GM11168 (cell line): ENCODE data around the gene CTNNA2.

ENCODE experiments used
- in situ Hi-C: fragments of 300-500 bp; cut with MboI; formaldehyde crosslinking; loops from one replicate; pipeline ENCODE4 v1.12.0; 2022; ENCODE audit warnings: low sequenced_read_pairs; ENCODE audit not compliant: unreplicated experiment

CTNNA2 gene

GRCh38 chr2:80329491-80329890 is 816.6 kb downstream of the CTNNA2 start:
- in situ Hi-C loops, result loop anchor here (10.0 kb wide), 1 partner anchor 195 kb away; no protein-coding TSS in a partner anchor

- in situ Hi-C loops, result no loop called here
Observed at GRCh38 chr2:80330527-80331450, 817.9 kb downstream of the CTNNA2 start.

GRCh38 chr2:80333886-80334285 is 821.0 kb downstream of the CTNNA2 start:
- in situ Hi-C loops, result no loop called here

- in situ Hi-C loops, result no loop called here
Observed at GRCh38 chr2:80335411-80335810, 822.6 kb downstream of the CTNNA2 start.

- in situ Hi-C loops, result no loop called here
Observed at GRCh38 chr2:80338794-80339193, 825.9 kb downstream of the CTNNA2 start.

GRCh38 chr2:80340022-80340421 is 827.2 kb downstream of the CTNNA2 start:
- in situ Hi-C loops, result no loop called here

GRCh38 chr2:80348078-80348477 is 835.2 kb downstream of the CTNNA2 start:
- in situ Hi-C loops, result no loop called here

- in situ Hi-C loops, result no loop called here
Observed at GRCh38 chr2:80348953-80349352, 836.1 kb downstream of the CTNNA2 start.

GRCh38 chr2:80351231-80351630 is 838.4 kb downstream of the CTNNA2 start:
- in situ Hi-C loops, result no loop called here

- in situ Hi-C loops, result no loop called here
Observed at GRCh38 chr2:80354858-80355257, 842.0 kb downstream of the CTNNA2 start.

GRCh38 chr2:80361904-80362303 is 849.1 kb downstream of the CTNNA2 start:
- in situ Hi-C loops, result no loop called here

GRCh38 chr2:80363330-80363729 is 850.5 kb downstream of the CTNNA2 start:
- in situ Hi-C loops, result no loop called here

GRCh38 chr2:80363791-80364349 is 851.0 kb downstream of the CTNNA2 start:
- in situ Hi-C loops, result no loop called here

- in situ Hi-C loops, result no loop called here
Observed at GRCh38 chr2:80364524-80365212, 851.8 kb downstream of the CTNNA2 start.

- in situ Hi-C loops, result no loop called here
Observed at GRCh38 chr2:80365762-80366161, 852.9 kb downstream of the CTNNA2 start.

- in situ Hi-C loops, result no loop called here
Observed at GRCh38 chr2:80370375-80371009, 857.6 kb downstream of the CTNNA2 start.

GRCh38 chr2:80374105-80374504 is 861.3 kb downstream of the CTNNA2 start:
- in situ Hi-C loops, result no loop called here

GRCh38 chr2:80377071-80377470 is 864.2 kb downstream of the CTNNA2 start:
- in situ Hi-C loops, result no loop called here

GRCh38 chr2:80380736-80381135 is 867.9 kb downstream of the CTNNA2 start:
- in situ Hi-C loops, result no loop called here

GRCh38 chr2:80381666-80382065 is 868.8 kb downstream of the CTNNA2 start:
- in situ Hi-C loops, result no loop called here

- in situ Hi-C loops, result no loop called here
Observed at GRCh38 chr2:80392441-80392840, 879.6 kb downstream of the CTNNA2 start.
